GM23338 (cell line): ENCODE data around the gene DNMT1. TPM values are rescaled to one million over a fixed set of nuclear protein-coding genes. Genes with fewer than 3 reads are reported as not detected.

Experiments used
- ATAC-seq: fragments of 200-7000 bp; cut with Tn5 transposase; 3 replicates; pipeline ENCODE4 v1.9.1; 2020
- DNase-seq: peaks from one replicate; pipeline ENCODE4 v3.0.0-alpha.2; 2015; ENCODE audit warnings: low spot score
- H2AFZ ChIP-seq: fragments of 200-600 bp; sonication (generic); 2 replicates; pipeline ENCODE4 v1.8.0; 2016; ENCODE audit warnings: antibody characterized with exemption, mild to moderate bottlenecking, moderate library complexity
- H3F3A ChIP-seq: fragments of 200-600 bp; sonication (generic); replicated peaks from 2 replicates; pipeline ENCODE4 v1.8.0; 2017; ENCODE audit warnings: antibody characterized with exemption, mixed run types, low read depth
- H3K27ac ChIP-seq: fragments of 200-600 bp; sonication (generic); 2 replicates; pipeline ENCODE4 v1.6.1; 2016; ENCODE audit warnings: low read depth
- H3K27me3 ChIP-seq: fragments of 200-600 bp; sonication (generic); 2 replicates; pipeline ENCODE4 v1.8.0; 2016; ENCODE audit warnings: mild to moderate bottlenecking, mixed run types, moderate library complexity; ENCODE audit not compliant: insufficient read depth
- H3K36me3 ChIP-seq: fragments of 200-600 bp; sonication (generic); 2 replicates; pipeline ENCODE4 v1.8.0; 2016; ENCODE audit warnings: mild to moderate bottlenecking; ENCODE audit not compliant: insufficient read depth
- H3K4me1 ChIP-seq: fragments of 200-600 bp; sonication (generic); 2 replicates; pipeline ENCODE4 v1.8.0; 2016; ENCODE audit warnings: mild to moderate bottlenecking, moderate library complexity; ENCODE audit not compliant: insufficient read depth
- H3K4me2 ChIP-seq: fragments of 200-600 bp; sonication (generic); 2 replicates; pipeline ENCODE4 v1.7.1; 2017; ENCODE audit warnings: mixed run types
- H3K4me3 ChIP-seq: fragments of 200-600 bp; sonication (generic); 2 replicates; pipeline ENCODE4 v1.6.1; 2016; ENCODE audit warnings: mixed run types
- H3K79me2 ChIP-seq: fragments of 200-600 bp; sonication (generic); replicated peaks from 2 replicates; pipeline ENCODE4 v1.8.0; 2017; ENCODE audit warnings: mild to moderate bottlenecking; ENCODE audit not compliant: insufficient read depth
- H3K9me2 ChIP-seq: fragments of 200-600 bp; sonication (generic); 2 replicates; pipeline ENCODE4 v1.8.0; 2017; ENCODE audit not compliant: insufficient read depth
- H4K20me1 ChIP-seq: fragments of 200-600 bp; sonication (generic); replicated peaks from 2 replicates; pipeline ENCODE4 v1.8.0; 2017; ENCODE audit warnings: mild to moderate bottlenecking; ENCODE audit not compliant: insufficient read depth
- H3K27ac Mint-ChIP-seq: 2 replicates; pipeline ENCODE4 v1.8.0; 2020; ENCODE audit warnings: inconsistent platforms, mild to moderate bottlenecking, moderate library complexity, mixed read lengths
- H3K27me3 Mint-ChIP-seq: 3 replicates; pipeline ENCODE4 v1.8.0; 2022; ENCODE audit warnings: low read depth, mild to moderate bottlenecking, moderate library complexity, mixed read lengths, inconsistent platforms; ENCODE audit not compliant: insufficient read depth, poor library complexity
- H3K36me3 Mint-ChIP-seq: 3 replicates; pipeline ENCODE4 v1.8.0; 2021; ENCODE audit warnings: low read depth, mild to moderate bottlenecking, inconsistent platforms, moderate library complexity, mixed read lengths
- H3K4me1 Mint-ChIP-seq: 3 replicates; pipeline ENCODE4 v1.8.0; 2020; ENCODE audit warnings: mild to moderate bottlenecking, inconsistent platforms, mixed read lengths
- H3K4me3 Mint-ChIP-seq: 3 replicates; pipeline ENCODE4 v1.8.0; 2021; ENCODE audit warnings: moderate library complexity, mild to moderate bottlenecking, inconsistent platforms, mixed read lengths
- H3K9me3 Mint-ChIP-seq: 3 replicates; pipeline ENCODE4 v1.8.0; 2020; ENCODE audit warnings: moderate library complexity, mild to moderate bottlenecking, inconsistent platforms, mixed read lengths
- CREB1 ChIP-seq: fragments of 250-450 bp; sonication (Bioruptor Pico); IDR thresholded peaks from 2 replicates; pipeline ENCODE4 v1.5.0; 2020; ENCODE audit warnings: low read depth, mild to moderate bottlenecking, moderate library complexity
- NANOG ChIP-seq: IDR thresholded peaks from 2 replicates; pipeline ENCODE4 v1.6.1; 2016; ENCODE audit warnings: antibody characterized with exemption, borderline replicate concordance
- POLR2AphosphoS5 ChIP-seq: IDR thresholded peaks from 2 replicates; pipeline ENCODE4 v1.6.1; 2016; ENCODE audit warnings: antibody characterized with exemption, low read depth
- STAT1 ChIP-seq: IDR thresholded peaks from one replicate; pipeline ENCODE4 v1.6.1; 2016; ENCODE audit warnings: antibody characterized with exemption; ENCODE audit not compliant: unreplicated experiment
- ZNF114 ChIP-seq: fragments of 250-450 bp; sonication (Bioruptor Pico); IDR thresholded peaks from 2 replicates; pipeline ENCODE4 v1.5.0; 2020; ENCODE audit warnings: mild to moderate bottlenecking, moderate library complexity
- ZNF331 ChIP-seq: fragments of 250-450 bp; sonication (Bioruptor Pico); IDR thresholded peaks from 2 replicates; pipeline ENCODE4 v1.5.0; 2020; ENCODE audit warnings: low read depth, mild to moderate bottlenecking, moderate library complexity
- polyA plus RNA-seq: library from polyadenylated mRNA; unstranded; fragments of >200 nt; fragmentation: Nextera tagmentation; extraction: Ambion mirVana; gene quantifications from 2 replicates; pipeline ENCODE4 v1.2.1, GENCODE V29; 2016
- total RNA-seq: library from RNA; depleted of rRNA; stranded (reverse); fragments of >200 nt; shearing (Covaris generic); gene quantifications from 2 replicates; pipeline ENCODE4 v1.2.3, GENCODE V29; 2014
- TF ChIP-seq, protein P1 (sequence below): fragments of 250-450 bp; sonication (Bioruptor Pico); IDR thresholded peaks from 2 replicates; pipeline ENCODE4 v1.5.0; 2020; ENCODE audit warnings: mild to moderate bottlenecking, moderate library complexity
- TF ChIP-seq, protein P2 (sequence below), 2 experiments: fragments of 200-600 bp in 1 of 2; sonication (generic) in 1 of 2; conservative IDR thresholded peaks; 2 replicates each; pipeline versions ENCODE4 v1.5.1 to v1.6.1; 2016 to 2017; ENCODE audit warnings: antibody characterized with exemption in 2 of 2, low read depth in 2 of 2, mild to moderate bottlenecking in 2 of 2, moderate library complexity in 1 of 2

The DNMT1 gene
- total and polyA plus RNA-seq, 2 experiments from 2014 or later, result 238 to 589 TPM

DNA sequence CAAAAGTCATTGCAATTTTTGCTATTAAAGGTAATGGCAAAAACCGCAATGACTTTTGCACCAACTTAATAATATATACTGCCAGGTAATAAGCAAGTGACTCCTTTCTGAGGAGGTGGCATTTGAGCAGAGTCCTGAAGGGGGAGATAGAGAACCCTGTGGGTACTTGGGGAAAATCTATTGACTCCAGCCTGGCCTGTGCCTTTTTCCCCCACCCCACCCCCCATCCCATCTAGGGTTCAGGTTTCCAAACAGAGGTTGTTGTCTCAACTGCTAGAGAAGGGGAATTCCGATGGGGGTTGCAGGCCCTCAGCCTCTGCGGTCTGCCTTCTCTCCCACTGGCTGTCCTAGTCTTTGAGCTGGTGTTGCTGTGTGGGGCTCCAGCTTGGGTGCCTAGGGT, 24.9 kb upstream of the DNMT1 start:
- Histone ChIP-seq H3K4me2 (no peak overlapping the region), H3K27me3 (no peaks in the 10 kb centered on the region), H3K79me2 (no peaks in the 10 kb centered on the region), H4K20me1 (no peaks in the 10 kb centered on the region), H3K36me3 (no peaks in the 10 kb centered on the region), H3K4me1 (no peaks in the 10 kb centered on the region), H3K9me2 (no peaks in the 10 kb centered on the region; the same call in 1 of the 2 replicates), H3F3A (no peaks in the 10 kb centered on the region), H3K4me3 (no peak overlapping the region), H3K27ac (peak overlapping the region; percentile 34; the same call in 1 of the 2 replicates), H2AFZ (no peak overlapping the region)
- TF ChIP-seq, protein P1, sequence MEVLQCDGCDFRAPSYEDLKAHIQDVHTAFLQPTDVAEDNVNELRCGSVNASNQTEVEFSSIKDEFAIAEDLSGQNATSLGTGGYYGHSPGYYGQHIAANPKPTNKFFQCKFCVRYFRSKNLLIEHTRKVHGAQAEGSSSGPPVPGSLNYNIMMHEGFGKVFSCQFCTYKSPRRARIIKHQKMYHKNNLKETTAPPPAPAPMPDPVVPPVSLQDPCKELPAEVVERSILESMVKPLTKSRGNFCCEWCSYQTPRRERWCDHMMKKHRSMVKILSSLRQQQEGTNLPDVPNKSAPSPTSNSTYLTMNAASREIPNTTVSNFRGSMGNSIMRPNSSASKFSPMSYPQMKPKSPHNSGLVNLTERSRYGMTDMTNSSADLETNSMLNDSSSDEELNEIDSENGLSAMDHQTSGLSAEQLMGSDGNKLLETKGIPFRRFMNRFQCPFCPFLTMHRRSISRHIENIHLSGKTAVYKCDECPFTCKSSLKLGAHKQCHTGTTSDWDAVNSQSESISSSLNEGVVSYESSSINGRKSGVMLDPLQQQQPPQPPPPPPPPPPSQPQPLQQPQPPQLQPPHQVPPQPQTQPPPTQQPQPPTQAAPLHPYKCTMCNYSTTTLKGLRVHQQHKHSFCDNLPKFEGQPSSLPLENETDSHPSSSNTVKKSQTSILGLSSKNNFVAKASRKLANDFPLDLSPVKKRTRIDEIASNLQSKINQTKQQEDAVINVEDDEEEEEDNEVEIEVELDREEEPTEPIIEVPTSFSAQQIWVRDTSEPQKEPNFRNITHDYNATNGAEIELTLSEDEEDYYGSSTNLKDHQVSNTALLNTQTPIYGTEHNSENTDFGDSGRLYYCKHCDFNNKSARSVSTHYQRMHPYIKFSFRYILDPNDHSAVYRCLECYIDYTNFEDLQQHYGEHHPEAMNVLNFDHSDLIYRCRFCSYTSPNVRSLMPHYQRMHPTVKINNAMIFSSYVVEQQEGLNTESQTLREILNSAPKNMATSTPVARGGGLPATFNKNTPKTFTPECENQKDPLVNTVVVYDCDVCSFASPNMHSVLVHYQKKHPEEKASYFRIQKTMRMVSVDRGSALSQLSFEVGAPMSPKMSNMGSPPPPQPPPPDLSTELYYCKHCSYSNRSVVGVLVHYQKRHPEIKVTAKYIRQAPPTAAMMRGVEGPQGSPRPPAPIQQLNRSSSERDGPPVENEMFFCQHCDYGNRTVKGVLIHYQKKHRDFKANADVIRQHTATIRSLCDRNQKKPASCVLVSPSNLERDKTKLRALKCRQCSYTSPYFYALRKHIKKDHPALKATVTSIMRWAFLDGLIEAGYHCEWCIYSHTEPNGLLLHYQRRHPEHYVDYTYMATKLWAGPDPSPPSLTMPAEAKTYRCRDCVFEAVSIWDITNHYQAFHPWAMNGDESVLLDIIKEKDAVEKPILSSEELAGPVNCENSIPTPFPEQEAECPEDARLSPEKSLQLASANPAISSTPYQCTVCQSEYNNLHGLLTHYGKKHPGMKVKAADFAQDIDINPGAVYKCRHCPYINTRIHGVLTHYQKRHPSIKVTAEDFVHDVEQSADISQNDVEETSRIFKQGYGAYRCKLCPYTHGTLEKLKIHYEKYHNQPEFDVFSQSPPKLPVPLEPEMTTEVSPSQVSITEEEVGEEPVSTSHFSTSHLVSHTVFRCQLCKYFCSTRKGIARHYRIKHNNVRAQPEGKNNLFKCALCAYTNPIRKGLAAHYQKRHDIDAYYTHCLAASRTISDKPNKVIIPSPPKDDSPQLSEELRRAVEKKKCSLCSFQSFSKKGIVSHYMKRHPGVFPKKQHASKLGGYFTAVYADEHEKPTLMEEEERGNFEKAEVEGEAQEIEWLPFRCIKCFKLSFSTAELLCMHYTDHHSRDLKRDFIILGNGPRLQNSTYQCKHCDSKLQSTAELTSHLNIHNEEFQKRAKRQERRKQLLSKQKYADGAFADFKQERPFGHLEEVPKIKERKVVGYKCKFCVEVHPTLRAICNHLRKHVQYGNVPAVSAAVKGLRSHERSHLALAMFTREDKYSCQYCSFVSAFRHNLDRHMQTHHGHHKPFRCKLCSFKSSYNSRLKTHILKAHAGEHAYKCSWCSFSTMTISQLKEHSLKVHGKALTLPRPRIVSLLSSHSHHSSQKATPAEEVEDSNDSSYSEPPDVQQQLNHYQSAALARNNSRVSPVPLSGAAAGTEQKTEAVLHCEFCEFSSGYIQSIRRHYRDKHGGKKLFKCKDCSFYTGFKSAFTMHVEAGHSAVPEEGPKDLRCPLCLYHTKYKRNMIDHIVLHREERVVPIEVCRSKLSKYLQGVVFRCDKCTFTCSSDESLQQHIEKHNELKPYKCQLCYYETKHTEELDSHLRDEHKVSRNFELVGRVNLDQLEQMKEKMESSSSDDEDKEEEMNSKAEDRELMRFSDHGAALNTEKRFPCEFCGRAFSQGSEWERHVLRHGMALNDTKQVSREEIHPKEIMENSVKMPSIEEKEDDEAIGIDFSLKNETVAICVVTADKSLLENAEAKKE (CRISPR knock-in tag), result peak; percentile 46; the same call in 1 of the 2 replicates
- TF ChIP-seq STAT1, result no peak
- no peak for TF ChIP-seq POLR2AphosphoS5
- TF ChIP-seq NANOG, result no peak
- TF ChIP-seq CREB1 (CRISPR knock-in tag), result peak; percentile 52
- TF ChIP-seq, protein P2, sequence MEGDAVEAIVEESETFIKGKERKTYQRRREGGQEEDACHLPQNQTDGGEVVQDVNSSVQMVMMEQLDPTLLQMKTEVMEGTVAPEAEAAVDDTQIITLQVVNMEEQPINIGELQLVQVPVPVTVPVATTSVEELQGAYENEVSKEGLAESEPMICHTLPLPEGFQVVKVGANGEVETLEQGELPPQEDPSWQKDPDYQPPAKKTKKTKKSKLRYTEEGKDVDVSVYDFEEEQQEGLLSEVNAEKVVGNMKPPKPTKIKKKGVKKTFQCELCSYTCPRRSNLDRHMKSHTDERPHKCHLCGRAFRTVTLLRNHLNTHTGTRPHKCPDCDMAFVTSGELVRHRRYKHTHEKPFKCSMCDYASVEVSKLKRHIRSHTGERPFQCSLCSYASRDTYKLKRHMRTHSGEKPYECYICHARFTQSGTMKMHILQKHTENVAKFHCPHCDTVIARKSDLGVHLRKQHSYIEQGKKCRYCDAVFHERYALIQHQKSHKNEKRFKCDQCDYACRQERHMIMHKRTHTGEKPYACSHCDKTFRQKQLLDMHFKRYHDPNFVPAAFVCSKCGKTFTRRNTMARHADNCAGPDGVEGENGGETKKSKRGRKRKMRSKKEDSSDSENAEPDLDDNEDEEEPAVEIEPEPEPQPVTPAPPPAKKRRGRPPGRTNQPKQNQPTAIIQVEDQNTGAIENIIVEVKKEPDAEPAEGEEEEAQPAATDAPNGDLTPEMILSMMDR (conservative IDR thresholded peaks at IDR 0.05; ENCODE audit: low read depth in 2 of 2), result peak; percentile 56 to 62
- no peak for TF ChIP-seq ZNF114
- 0 out of 2 replicates have a peak, but pooled peaks have one; percentile 18 for TF ChIP-seq ZNF331 (CRISPR knock-in tag)
- Mint-ChIP-seq H3K27ac (peak overlapping the region; percentile 93), H3K27me3 (peaks cover 2% of the 10 kb centered on the region), H3K36me3 (peaks cover 8% of the 10 kb centered on the region), H3K4me1 (peaks cover 17% of the 10 kb centered on the region), H3K9me3 (no peaks in the 10 kb centered on the region; the same call in 2 of the 3 replicates), H3K4me3 (no peak overlapping the region)
- ATAC-seq (peak; percentile 95), DNase-seq (peak; percentile 87)
